Cardiac muscle cell (in vitro differentiated cells and primary cell): ENCODE results near the gene FLNC. TPM values are rescaled to one million over a fixed set of nuclear protein-coding genes. Genes with fewer than 3 reads are reported as not detected.

Experiments used
- DNase-seq, 2 donors: peaks; one replicate each; pipeline versions ENCODE4 v3.0.0 to v3.0.0-alpha.2; 2010 to 2017; ENCODE audit warnings: low read depth in 1 of 2, low spot score in 1 of 2
- H3K27ac ChIP-seq: fragments of 200-600 bp; sonication (generic); 2 replicates; pipeline ENCODE4 v1.5.1; 2016
- H3K27me3 ChIP-seq: fragments of 200-600 bp; sonication (generic); 2 replicates; pipeline ENCODE4 v1.6.0; 2016; ENCODE audit warnings: control low read depth
- H3K36me3 ChIP-seq: fragments of 200-600 bp; sonication (generic); 2 replicates; pipeline ENCODE4 v1.5.1; 2016; ENCODE audit warnings: control low read depth
- H3K4me1 ChIP-seq: fragments of 200-600 bp; sonication (generic); 2 replicates; pipeline ENCODE4 v1.8.1; 2017; ENCODE audit warnings: low read depth, mild to moderate bottlenecking, mixed run types
- H3K4me3 ChIP-seq: fragments of 200-600 bp; sonication (generic); 2 replicates; pipeline ENCODE4 v1.5.1; 2016; ENCODE audit warnings: mild to moderate bottlenecking
- H3K9me3 ChIP-seq: fragments of 200-600 bp; sonication (generic); 2 replicates; pipeline ENCODE4 v1.5.1; 2017; ENCODE audit warnings: low read depth, mild to moderate bottlenecking, control low read depth
- polyA plus RNA-seq: library from polyadenylated mRNA; unstranded; fragments of >200 nt; fragmentation: Nextera tagmentation; extraction: Ambion mirVana; gene quantifications from 2 replicates; pipeline ENCODE4 v1.2.1, GENCODE V29; 2016
- total RNA-seq: library from RNA; depleted of rRNA; stranded (reverse); fragments of >200 nt; gene quantifications from 2 replicates; pipeline ENCODE4 v1.2.3, GENCODE V29; 2016
- TF ChIP-seq, protein P1 (sequence below): IDR thresholded peaks from 2 replicates; pipeline ENCODE4 v1.5.1; 2012; ENCODE audit warnings: low read depth, mild to moderate bottlenecking, low read length

Gene FLNC
- total and polyA plus RNA-seq, 2 experiments from 2014 or later: 196 to 516 TPM

DNA sequence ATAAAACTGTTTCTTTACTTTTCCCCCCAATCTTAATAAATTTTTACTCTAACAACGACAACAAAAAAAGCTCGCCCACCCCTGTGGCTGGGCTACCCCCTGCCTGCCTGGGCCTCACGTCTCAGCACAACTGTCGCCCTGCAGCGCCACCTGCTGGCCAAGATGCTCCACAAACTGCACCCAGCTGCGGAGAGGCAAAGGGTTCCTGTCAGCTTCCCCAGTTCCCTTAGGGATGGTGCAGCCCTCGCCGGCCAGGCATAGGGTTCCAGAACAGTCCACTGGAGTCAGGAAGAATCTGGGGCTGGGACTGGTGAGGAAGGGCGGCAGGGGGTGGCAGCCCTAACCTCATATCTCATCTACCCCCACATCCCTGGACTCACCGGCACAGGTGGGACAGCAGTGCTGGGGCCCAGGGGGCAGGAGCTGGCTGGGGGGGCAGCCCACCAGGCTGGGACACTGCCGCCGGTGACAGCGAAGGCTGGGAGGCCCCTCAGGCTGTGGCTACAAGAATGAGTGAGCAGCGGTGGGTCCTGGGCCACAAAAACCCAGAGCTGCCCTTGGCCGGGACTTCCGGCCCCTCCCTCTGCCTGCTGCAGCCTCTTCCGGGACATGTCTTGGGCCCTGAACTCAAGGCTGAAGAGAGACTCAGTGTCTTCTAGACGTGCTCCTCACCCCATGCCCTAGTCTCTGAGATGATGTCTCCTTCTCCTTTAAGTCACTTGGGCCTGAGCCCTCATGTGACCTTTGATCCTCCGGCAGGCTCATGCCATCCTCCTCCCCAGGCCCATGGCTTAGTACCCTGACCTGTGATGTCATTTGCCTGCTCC, 53.6 kb downstream of the FLNC start:
- peak; percentile 80 to 88 for DNase-seq
- TF ChIP-seq, protein P1, sequence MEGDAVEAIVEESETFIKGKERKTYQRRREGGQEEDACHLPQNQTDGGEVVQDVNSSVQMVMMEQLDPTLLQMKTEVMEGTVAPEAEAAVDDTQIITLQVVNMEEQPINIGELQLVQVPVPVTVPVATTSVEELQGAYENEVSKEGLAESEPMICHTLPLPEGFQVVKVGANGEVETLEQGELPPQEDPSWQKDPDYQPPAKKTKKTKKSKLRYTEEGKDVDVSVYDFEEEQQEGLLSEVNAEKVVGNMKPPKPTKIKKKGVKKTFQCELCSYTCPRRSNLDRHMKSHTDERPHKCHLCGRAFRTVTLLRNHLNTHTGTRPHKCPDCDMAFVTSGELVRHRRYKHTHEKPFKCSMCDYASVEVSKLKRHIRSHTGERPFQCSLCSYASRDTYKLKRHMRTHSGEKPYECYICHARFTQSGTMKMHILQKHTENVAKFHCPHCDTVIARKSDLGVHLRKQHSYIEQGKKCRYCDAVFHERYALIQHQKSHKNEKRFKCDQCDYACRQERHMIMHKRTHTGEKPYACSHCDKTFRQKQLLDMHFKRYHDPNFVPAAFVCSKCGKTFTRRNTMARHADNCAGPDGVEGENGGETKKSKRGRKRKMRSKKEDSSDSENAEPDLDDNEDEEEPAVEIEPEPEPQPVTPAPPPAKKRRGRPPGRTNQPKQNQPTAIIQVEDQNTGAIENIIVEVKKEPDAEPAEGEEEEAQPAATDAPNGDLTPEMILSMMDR: peak; percentile 88
- H3K4me1 ChIP-seq: no peaks in the 10 kb centered on the region
- H3K9me3 ChIP-seq: no peaks in the 10 kb centered on the region
- H3K36me3 ChIP-seq: no peaks in the 10 kb centered on the region
- H3K27ac ChIP-seq: no peak overlapping the region
- H3K4me3 ChIP-seq: no peak overlapping the region
- H3K27me3 ChIP-seq: no peaks in the 10 kb centered on the region

DNA sequence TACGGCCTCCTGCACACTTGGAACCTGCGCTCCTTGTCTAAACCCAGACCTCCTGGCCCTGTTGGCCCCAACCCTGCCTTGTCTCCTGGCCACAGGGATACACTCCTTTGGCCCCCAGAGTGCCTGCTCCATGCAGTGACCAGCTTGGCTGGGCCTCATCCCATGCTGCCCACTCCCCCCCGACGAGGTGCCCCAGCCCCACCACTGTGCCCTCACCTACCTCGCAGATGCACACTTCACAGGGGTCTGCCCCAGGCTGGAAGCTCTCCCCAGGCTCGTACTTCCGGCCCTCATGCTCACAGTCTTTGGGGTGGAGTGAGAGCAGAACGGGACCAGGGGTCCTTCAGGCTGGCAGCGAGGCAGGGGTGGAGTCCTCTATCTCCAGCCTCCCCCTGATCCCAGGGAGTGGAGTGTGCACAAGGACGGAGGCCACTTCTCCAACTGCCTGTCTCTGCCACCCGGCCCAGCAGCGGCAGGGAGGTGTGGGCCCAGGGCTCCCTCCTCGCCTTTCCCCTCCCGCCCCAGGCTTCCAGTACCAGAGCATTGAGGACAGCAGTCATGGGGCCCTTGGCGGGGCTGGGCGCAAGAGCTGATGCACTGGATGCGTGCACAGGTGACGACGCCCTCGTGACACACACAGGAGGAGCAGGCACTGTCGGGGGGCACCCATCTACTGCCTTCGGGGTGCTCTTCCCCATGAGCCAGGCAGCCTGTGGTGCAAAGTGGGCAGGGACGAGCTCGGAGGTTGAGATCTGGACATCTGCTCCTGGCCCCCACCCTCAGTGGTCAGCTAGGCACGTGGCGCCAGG, 54.6 kb downstream of the FLNC start:
- Histone ChIP-seq H3K4me3 (no peak overlapping the region), H3K36me3 (no peaks in the 10 kb centered on the region), H3K27me3 (no peaks in the 10 kb centered on the region), H3K4me1 (no peaks in the 10 kb centered on the region), H3K27ac (no peak overlapping the region), H3K9me3 (no peaks in the 10 kb centered on the region)
- DNase-seq: no peak
- TF ChIP-seq, protein P1: no peak

DNA sequence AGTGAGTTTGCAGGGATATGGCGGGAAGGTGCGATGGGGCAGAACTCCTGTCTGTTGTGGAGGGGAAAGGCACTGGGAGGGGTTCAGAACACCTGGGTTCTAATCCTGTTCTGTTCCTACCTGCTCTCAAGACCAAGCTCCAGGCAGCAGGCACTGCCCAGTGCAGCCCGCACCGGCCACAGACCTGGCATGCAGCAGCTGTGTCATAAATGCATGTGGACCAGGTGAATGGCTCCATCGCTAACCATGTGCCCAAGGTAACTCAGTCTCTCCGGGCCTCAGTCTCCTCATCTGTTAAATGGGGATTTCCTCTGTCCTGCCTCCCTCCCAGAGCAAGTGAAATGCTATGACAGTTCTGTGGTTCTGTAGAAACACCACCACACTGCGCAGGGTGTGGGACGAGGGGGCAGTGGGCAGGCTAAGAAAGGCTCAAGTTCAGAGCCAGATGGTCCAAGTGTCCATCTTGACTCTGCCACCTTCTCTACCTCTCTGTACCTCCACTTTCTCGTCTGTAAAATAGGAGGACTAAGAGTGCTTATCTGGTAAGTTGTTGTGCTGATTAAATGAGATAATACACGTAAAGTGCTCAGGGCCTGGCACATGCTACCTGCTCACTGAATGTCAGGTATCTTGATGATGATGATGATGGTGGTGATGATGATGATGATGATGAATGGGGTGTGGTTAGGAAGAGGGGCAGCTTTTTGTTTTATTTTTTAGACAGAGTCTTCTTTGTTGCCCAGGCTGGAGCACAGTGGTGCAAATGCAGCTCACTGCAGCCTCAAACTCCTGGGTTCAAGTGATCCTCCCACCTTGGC, 55.4 kb downstream of the FLNC start:
- Histone ChIP-seq H3K27ac (no peak overlapping the region), H3K4me1 (no peaks in the 10 kb centered on the region), H3K36me3 (no peaks in the 10 kb centered on the region), H3K4me3 (no peak overlapping the region), H3K9me3 (no peaks in the 10 kb centered on the region), H3K27me3 (peaks cover 6% of the 10 kb centered on the region)
- TF ChIP-seq, protein P1: no peak
- no peak for DNase-seq

DNA sequence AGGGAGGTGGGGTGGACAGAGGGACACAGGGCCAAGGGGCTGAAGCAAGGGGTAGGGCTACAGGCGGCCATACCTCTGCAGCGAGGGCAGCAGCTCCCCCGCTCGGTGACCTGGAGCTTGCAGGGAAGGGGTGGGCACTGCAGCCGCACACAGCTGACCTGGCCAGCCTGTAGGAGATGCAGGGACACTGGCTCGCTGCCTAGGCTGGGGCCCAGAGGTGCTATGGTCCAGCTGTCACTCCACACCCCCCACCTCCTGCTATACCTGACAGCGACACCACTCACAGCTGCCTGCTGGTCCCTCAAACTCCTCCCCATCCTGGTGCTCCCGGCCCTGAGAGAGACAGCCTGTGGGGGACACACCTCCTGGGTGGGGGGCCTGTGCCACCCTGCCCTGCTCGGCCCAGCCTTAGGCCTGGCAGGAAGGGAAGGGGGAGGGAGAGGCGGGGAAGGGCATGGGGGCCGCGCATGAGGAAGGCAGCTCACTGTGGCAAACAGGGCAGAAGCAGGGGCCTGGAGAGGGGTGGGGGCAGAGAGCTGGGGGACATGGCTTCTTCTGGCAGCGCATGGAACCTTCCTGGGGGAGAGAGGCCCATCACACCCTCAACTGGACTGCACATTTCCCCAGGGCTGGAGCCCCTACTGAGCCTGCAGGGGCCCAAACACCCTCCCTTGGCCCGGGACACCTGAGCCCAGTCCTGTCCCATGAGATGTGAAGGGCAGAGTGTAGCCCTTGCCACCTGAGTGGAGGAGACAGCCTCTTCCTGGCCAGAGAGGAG, 56.4 kb downstream of the FLNC start:
- H3K27me3 ChIP-seq: peaks cover 16% of the 10 kb centered on the region
- H3K36me3 ChIP-seq: no peaks in the 10 kb centered on the region
- no peaks in the 10 kb centered on the region for H3K4me1 ChIP-seq
- no peaks in the 10 kb centered on the region for H3K9me3 ChIP-seq
- no peak overlapping the region for H3K27ac ChIP-seq
- H3K4me3 ChIP-seq: no peak overlapping the region
- TF ChIP-seq, protein P1: no peak
- DNase-seq: no peak
